GM20000 (cell line): Measurements from ENCODE around the gene TUBB3.

Experiments
- DNase-seq: peaks from one replicate; pipeline ENCODE4 v3.0.0; 2012; ENCODE audit warnings: low spot score
- CTCF ChIP-seq: IDR thresholded peaks from 2 replicates; pipeline ENCODE4 v1.5.1; 2012; ENCODE audit warnings: mild to moderate bottlenecking, control low read depth; ENCODE audit errors: extremely low read depth, missing control alignments

Gene TUBB3

GRCh38 chr16:89945654-89946053 is 22.5 kb downstream of the TUBB3 start:
- TF ChIP-seq CTCF: no peak
- DNase-seq: no peak

GRCh38 chr16:89946515-89946914 is 23.4 kb downstream of the TUBB3 start:
- DNase-seq: no peak
- TF ChIP-seq CTCF: no peak

- DNase-seq: no peak
- TF ChIP-seq CTCF: no peak
Measured at GRCh38 chr16:89949121-89949742, 26.1 kb downstream of the TUBB3 start.

GRCh38 chr16:89949756-89950155 is 26.6 kb downstream of the TUBB3 start:
- TF ChIP-seq CTCF: no peak
- no peak for DNase-seq

DNA sequence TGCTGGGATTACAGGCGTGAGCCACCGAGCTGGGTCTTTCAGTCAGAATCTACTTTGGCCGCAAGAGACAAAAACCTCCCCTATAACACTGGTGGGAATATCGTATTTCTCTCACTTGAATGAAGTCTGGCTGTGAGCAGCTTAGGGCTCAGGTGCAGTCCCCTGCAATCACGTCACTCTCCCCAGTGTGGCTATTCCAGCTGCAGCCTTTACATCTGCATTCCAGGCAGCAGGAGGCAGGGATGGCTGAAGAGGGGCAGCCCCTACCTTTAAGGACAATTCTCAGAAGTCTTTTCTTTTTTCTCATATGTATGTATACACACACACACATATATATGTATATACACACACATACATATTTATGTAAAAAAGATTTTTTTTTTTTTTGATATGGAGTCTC is 28.4 kb downstream of the TUBB3 start:
- no peak for TF ChIP-seq CTCF
- no peak for DNase-seq

- TF ChIP-seq CTCF: no peak
- DNase-seq: no peak
Measured at GRCh38 chr16:89952049-89952448, 28.9 kb downstream of the TUBB3 start.

DNA sequence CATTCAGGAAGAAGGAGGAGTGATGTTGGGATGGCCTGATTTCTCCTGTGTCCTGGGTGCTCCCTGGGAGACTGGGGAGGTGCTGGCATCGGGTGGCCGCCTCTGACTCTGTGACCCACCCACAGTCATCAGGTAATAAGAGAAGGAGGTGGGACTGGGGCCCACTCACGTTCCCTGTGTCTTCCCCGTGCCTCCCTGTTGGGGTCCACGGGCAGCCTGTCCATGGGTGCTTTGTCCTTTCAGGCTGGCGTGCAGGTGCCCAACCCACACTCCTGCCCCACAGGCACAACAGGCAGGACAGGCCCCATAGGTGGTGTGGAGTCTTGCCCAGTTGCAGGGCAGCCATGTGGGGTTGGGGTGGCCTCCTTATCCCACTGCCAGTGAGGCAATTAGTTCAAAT is 29.4 kb downstream of the TUBB3 start:
- no peak for DNase-seq
- TF ChIP-seq CTCF: no peak
